GM21529 (cell line): ENCODE measurements around the gene IZUMO4.
"Not testable (repeated sequence)": the region's sequence is repeated elsewhere in the genome, so short reads cannot be mapped to it uniquely, and the experiment has no call there.

Experiments
- ATAC-seq: cut with Tn5 transposase; IDR thresholded peaks from one replicate; pipeline ENCODE4 v1.9.1; 2021; ENCODE audit not compliant: unreplicated experiment

IZUMO4 gene

GRCh38 chr19:2122251-2122650 is 25.5 kb downstream of the IZUMO4 start:
- no peak for ATAC-seq

DNA sequence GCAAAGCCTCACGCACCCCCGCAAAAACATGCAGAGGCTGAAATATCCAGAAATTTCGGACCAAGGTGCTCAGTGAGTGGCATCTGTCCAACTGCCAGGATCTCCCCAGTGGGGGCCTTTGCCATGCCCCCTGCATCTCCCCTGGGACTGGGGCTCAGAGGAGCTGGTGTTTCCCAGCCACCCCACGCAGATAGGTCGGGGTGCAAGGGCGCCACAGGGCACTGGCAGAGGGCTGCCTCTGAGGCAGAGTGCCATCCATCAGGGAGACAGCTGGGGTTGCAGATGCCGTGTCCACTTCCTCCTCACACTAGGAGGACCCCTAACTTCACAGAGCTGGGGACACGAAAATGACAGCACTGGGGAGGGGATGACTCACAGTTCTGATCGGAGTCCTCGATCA is 26.3 kb downstream of the IZUMO4 start:
- ATAC-seq = no peak

- no peak for ATAC-seq
Observed at GRCh38 chr19:2123682-2124387, 27.1 kb downstream of the IZUMO4 start.

DNA sequence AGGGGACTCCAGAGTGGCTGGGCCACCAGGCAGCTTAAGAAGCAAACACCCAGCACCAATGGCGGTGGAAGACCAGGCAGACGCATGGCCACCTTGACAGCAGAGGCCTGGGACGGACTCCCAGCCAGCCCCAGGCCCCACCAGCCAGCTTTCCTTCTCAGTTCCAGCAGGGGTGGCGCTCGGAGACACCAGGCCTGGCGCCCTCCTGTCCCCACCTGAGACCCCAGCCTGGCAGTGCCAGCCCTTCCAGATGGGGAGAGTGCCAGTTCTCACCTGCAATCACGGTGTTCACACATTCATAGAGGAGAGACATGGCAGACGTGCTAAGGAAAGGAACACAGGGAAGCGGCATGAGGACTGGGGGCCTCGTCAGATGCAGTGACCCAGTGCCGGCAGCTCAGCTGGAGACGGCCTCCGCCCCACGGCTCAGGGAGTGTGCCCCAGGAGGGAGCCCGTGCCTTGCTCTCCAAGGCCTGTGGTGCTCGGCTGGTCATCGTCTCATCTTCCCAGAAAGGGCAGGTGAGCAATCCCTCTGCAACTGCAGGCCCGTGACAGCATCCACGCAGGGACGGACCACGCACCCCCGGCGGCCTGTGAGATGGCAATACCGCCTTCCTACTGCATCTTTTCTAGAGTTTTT is 30.3 kb downstream of the IZUMO4 start:
- ATAC-seq = no peak

- no peak for ATAC-seq
Observed at GRCh38 chr19:2127758-2128157, 31.0 kb downstream of the IZUMO4 start.

GRCh38 chr19:2128252-2128651 is 31.5 kb downstream of the IZUMO4 start:
- ATAC-seq = not testable (repeated sequence)

DNA sequence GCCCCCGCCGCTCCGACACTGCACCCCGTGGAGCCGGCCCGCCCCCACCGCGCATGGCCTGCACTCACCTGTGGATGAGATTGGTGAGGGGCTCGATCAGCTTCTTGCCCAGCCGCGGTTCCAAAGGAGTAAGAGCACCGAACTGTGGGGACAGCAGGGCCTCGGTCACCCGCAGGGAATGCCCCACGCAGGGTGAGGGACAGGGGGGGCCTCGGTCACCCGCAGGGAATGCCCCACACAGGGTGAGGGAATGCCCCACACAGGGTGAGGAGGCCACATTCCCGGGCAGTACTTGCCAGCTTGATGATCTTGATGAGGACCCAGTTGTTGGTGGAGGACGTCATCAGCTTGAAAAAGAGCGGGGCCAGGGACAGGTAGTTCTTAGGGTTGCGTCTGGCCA is 32.3 kb downstream of the IZUMO4 start:
- no peak for ATAC-seq

GRCh38 chr19:2129486-2129885 is 32.8 kb downstream of the IZUMO4 start:
- no peak for ATAC-seq

DNA sequence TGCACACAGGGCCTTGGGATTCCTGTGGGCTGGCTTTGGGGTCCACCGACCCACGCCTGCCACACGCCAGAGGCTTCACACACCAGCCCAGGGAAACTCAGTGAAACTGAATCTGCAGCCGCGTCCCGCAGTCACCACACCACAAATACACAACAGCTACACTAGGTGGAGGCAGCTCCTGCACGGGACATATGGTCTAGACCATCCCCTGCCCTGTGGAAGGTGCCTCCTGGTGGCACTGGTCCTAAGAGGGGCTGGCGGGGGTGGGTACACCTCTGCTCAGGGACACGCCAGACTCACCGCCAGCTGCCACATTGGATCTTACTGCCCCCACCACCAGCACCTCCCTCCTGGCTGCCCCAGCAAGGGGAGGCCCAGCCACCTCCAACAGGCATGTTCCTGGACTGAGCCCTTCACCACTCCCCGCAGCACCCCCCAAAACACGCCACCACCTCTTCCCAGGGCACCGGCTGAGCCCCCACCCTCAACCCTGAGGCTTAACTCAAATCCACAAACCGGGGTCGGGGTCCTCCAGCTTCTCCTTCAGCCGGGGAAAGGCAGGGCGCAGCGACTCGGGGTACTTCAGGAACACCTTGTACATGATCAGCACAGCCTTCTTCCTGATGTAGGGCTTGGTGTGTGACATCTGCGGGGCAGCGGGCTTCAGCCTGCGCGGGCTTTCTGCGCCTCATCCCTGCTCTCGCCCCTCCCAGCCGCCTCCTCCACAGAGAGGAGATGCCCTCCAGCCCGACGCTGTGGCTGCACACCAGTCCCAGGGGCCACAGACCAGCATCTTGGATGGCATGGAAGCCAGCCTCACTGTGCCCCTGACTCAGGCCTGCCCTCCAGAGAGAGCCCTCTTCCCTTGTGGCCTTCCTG is 33.4 kb downstream of the IZUMO4 start:
- ATAC-seq = no peak

GRCh38 chr19:2131012-2131975 is 34.6 kb downstream of the IZUMO4 start:
- not testable (repeated sequence) for ATAC-seq

GRCh38 chr19:2132191-2132590 is 35.5 kb downstream of the IZUMO4 start:
- ATAC-seq = no peak

DNA sequence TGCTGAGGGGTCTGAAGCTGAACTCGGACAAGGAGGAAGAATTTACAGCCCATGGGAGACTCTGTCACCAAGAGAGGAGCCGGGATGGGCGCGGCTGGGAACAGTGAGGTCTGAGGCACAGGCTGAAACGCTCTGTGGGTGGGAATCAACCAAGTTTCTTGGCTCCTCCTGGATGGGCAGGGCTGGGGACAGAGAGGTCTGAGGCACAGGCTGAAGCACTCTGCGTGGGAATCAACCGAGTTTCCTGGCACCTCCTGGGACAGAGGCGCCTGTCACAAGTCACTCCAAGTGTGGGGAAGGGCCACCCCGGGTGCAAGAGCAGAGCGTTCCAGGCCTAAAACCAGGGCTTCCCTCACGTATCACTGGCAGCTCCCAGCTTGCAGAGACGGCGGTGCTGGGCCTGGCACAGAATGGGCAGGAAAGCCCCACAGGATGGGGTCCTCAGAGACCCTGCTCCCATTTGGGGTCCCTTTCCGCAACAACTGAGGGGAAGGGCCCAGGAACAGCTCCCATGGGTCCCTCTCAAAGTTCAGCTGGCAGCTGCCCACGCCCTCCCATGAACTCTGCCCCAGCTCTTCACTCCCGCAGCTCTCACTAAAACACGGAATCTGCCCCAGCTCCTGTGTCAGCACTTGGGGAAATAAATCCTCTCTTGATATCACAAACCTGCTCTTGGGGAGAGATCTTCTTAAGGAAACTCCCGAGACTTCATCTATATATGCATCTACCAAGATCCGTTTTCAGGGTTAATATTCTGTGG is 36.2 kb downstream of the IZUMO4 start:
- no peak for ATAC-seq

- ATAC-seq = no peak
Observed at GRCh38 chr19:2135474-2136402, 39.0 kb downstream of the IZUMO4 start.

- no peak for ATAC-seq
Observed at GRCh38 chr19:2136796-2137195, 40.1 kb downstream of the IZUMO4 start.

DNA sequence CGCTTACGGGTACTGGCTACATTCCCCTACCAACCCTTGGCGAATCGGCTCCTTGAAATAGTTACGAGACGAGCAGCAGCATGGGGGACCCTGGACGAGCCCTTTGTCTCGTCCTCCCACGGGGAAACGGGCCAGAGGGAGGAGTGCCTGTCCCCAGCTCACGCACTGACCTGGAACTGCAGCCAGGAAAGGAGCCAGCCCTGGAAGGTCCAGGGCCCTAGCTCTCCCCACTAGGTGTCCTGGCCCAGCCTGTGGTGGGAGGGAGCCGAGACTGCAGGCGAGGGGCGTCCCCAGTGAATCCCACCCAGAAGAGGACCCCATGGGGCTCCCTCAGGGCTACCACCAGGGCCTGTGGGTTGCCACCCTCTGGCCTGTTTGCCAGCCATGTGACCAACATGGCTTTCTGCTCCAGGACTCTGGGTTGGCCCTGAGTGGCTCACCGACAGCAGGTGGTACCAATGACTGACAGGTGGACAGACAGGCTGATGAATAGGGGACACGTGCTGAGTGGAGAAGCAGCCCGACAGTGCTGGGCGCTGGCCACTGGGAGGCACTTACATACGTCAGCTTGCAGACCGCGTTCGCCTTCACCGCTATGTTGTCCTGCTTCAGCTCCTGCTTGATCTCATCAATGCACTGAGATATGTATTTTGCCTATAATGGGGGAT is 41.5 kb downstream of the IZUMO4 start:
- ATAC-seq = no peak

- no peak for ATAC-seq
Observed at GRCh38 chr19:2139385-2140137, 42.8 kb downstream of the IZUMO4 start.

DNA sequence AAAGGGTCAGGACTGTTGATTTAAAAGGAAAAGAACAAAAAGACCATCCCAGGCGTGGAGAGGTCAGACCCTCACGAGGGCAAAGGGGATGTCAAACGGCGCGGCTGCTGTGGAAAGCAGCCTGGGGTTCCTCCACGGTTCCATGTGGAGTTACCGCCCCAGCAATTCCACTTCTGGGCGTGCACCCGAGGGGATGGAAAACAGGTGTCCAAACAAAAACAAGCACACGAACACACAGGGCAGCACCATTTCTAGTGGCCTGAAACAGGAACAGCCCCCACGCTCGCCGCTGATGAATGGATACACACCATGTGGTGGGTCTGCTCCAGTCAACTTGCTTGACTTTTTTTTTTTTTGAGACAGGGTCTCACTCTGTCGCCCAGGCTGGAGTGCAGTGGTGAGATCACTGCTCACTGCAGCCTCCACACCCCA is 43.4 kb downstream of the IZUMO4 start:
- ATAC-seq = no peak
